GM10248 (cell line): ENCODE results near the gene SIGLEC7.

Source experiments
- CTCF ChIA-PET: fragments of 300-600 bp; sonication (Branson Sonifier 250); formaldehyde crosslinking; extraction: SDS; loops from one replicate; lab custom pipeline; 2021; ENCODE audit warnings: antibody characterized with exemption; lab: Yijun Ruan, JAX
- POLR2A ChIA-PET: fragments of 350-650 bp; sonication (Branson Sonifier 250); formaldehyde crosslinking; extraction: SDS; loops from one replicate; lab custom pipeline; 2020; ENCODE audit warnings: antibody characterized with exemption; lab: Yijun Ruan, JAX
- DNase-seq: peaks from one replicate; pipeline ENCODE4 v3.0.0; 2012; ENCODE audit errors: extremely low spot score
- CTCF ChIP-seq: IDR thresholded peaks from 2 replicates; pipeline ENCODE4 v1.5.1; 2012; ENCODE audit warnings: mild to moderate bottlenecking, low read depth; ENCODE audit errors: extremely low read depth, missing control alignments, control extremely low read depth

Gene SIGLEC7

GRCh38 chr19:51121257-51121656, 20.8 kb upstream of the SIGLEC7 start:
- no peak for TF ChIP-seq CTCF
- no peak for DNase-seq
- POLR2A ChIA-PET: no interaction called here
- CTCF ChIA-PET: no interaction called here

DNA sequence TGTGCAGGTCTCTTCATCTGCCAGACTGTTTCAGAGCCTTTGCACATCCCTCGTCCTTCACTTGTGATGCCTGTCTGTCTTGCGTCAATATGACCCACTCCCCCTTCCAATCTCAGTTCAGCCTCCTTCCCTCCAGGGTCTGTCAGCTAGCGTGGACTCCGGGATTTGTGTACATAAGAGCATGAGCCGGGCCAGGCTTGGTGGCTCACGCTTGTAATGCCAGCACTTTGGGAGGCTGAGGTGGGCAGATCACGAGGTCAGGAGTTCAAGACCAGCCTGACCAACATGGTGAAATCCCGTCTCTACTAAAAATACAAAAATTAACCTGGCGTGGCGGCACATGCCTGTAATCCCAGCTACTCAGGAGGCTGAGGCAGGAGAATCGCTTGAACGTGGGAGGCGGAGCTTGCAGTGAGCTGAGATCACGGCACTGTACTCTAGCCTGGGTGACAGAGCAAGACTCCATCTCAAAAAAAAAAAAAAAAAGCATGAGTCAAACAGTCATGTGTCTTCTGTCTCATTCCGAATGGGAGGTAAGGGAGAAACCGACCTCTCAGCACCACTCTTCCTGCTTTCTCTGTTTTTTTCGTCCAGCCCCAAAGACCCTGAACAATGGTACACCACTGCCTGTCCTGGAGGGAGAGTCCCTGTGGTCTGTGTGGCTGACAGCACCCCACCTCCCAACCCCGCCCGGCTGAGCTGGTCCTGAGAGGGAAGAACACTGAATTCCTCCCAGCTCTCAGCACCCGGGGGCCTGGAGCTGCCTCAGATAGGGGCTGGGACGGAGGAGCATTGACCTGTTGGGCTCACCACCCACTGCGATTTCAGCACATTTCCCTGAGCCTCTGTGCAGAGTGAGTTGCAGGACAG, 19.8 kb upstream of the SIGLEC7 start:
- TF ChIP-seq CTCF: no peak
- ChIA-PET POLR2A (no interaction called here), CTCF (no interaction called here)
- DNase-seq: no peak

GRCh38 chr19:51123381-51123800, 18.7 kb upstream of the SIGLEC7 start:
- no peak for DNase-seq
- TF ChIP-seq CTCF: no peak
- ChIA-PET CTCF (no interaction called here), POLR2A (no interaction called here)

DNA sequence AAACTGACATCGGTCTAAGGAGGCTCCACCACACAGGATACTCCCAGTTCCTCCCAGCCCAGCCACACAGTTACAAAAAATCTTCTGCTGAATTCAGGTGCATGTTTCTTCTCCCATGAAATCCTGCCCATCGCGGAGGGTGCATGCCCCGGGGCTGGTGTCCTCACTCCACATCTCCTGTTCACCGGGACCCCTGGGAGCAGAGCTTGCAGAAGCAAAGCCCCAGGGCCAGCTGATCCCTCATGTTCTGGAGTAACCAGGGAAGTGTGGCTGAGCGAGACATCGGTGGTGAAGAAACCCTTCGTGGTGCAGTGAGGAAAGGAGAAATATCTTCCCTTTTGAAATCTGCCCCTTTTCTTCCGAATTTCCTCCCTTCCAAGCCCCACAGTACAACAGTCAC, 18.3 kb upstream of the SIGLEC7 start:
- POLR2A ChIA-PET: no interaction called here
- no peak for TF ChIP-seq CTCF

GRCh38 chr19:51124216-51124615, 17.9 kb upstream of the SIGLEC7 start:
- no peak for DNase-seq
- TF ChIP-seq CTCF: no peak
- ChIA-PET POLR2A (no interaction called here), CTCF (no interaction called here)

More for the DNA sequence above, 18.3 kb upstream of the SIGLEC7 start:
- no peak for DNase-seq
- CTCF ChIA-PET: no interaction called here

DNA sequence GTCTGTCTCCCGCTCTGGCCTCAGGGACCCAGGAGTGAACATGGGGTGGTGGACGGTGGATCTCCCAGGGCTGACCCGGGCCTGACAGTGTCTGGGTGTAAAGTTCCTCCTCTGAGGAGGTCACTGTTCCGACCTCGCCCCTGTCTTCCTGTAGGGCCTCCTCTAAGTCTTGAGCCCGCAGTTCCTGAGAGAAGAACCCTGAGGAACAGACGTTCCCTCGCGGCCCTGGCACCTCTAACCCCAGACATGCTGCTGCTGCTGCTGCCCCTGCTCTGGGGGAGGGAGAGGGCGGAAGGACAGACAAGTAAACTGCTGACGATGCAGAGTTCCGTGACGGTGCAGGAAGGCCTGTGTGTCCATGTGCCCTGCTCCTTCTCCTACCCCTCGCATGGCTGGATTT, 17.4 kb upstream of the SIGLEC7 start, which contains the start of gene SIGLEC9:
Gene SIGLEC9, plus strand, starts transcription at position 178 of the 400 bp plus-strand sequence. Its CDS starts 69 bp downstream, at position 247.
- DNase-seq: no peak
- ChIA-PET CTCF (no interaction called here), POLR2A (no interaction called here)
- TF ChIP-seq CTCF: no peak
